ENCODE data around the gene PGAP6.
"Not testable (repeated sequence)": the region's sequence is repeated elsewhere in the genome, so short reads cannot be mapped to it uniquely, and the experiment has no call there.

PGAP6 gene

GRCh38 chr16:362702-362999 lies 19.1 kb downstream of the PGAP6 start:
- H3K4me1 ChIP-seq (ENCODE audit: control insufficient read depth, insufficient read depth, low read length); H3K27ac ChIP-seq (ENCODE audit: low read depth, low read length); H3K9me3 ChIP-seq (ENCODE audit: control insufficient read depth, insufficient read depth, low read depth, low read length); H3K4me3 ChIP-seq (ENCODE audit: low read depth, low read length); H3K27me3 ChIP-seq (ENCODE audit: control insufficient read depth, insufficient read depth, low read length); H3K9ac ChIP-seq (ENCODE audit: low read length): not testable (repeated sequence)
- H3K36me3 ChIP-seq (ENCODE audit: control insufficient read depth, insufficient read depth, low read length): peaks cover 13% of the 10 kb centered on the region

- Histone ChIP-seq H3K27ac (ENCODE audit: low read depth, low read length) (no peak overlapping the region), H3K4me1 (ENCODE audit: control insufficient read depth, insufficient read depth, low read length) (no peaks in the 10 kb centered on the region), H3K4me3 (ENCODE audit: low read depth, low read length) (no peak overlapping the region), H3K9ac (ENCODE audit: low read length) (no peak overlapping the region), H3K9me3 (ENCODE audit: control insufficient read depth, insufficient read depth, low read depth, low read length) (no peaks in the 10 kb centered on the region), H3K27me3 (ENCODE audit: control insufficient read depth, insufficient read depth, low read length) (no peaks in the 10 kb centered on the region), H3K36me3 (ENCODE audit: control insufficient read depth, insufficient read depth, low read length) (peaks cover 7% of the 10 kb centered on the region)
Observed at GRCh38 chr16:361872-362701, 19.7 kb downstream of the PGAP6 start.

- Histone ChIP-seq H3K9ac (ENCODE audit: low read length) (no peak overlapping the region), H3K4me3 (ENCODE audit: low read depth, low read length) (no peak overlapping the region), H3K27ac (ENCODE audit: low read depth, low read length) (no peak overlapping the region), H3K27me3 (ENCODE audit: control insufficient read depth, insufficient read depth, low read length) (no peaks in the 10 kb centered on the region), H3K4me1 (ENCODE audit: control insufficient read depth, insufficient read depth, low read length) (no peaks in the 10 kb centered on the region), H3K36me3 (ENCODE audit: control insufficient read depth, insufficient read depth, low read length) (peaks cover under 1% of the 10 kb centered on the region; the same call in 1 of the 2 replicates), H3K9me3 (ENCODE audit: control insufficient read depth, insufficient read depth, low read depth, low read length) (no peaks in the 10 kb centered on the region)
Observed at GRCh38 chr16:361341-361871, 20.4 kb downstream of the PGAP6 start.

- Histone ChIP-seq H3K27me3 (ENCODE audit: control insufficient read depth, insufficient read depth, low read length) (no peaks in the 10 kb centered on the region), H3K36me3 (ENCODE audit: control insufficient read depth, insufficient read depth, low read length) (no peaks in the 10 kb centered on the region), H3K4me1 (ENCODE audit: control insufficient read depth, insufficient read depth, low read length) (no peaks in the 10 kb centered on the region), H3K9ac (ENCODE audit: low read length) (no peak overlapping the region), H3K9me3 (ENCODE audit: control insufficient read depth, insufficient read depth, low read depth, low read length) (no peaks in the 10 kb centered on the region), H3K4me3 (ENCODE audit: low read depth, low read length) (no peak overlapping the region), H3K27ac (ENCODE audit: low read depth, low read length) (no peak overlapping the region)
Observed at GRCh38 chr16:360698-361336, 21.0 kb downstream of the PGAP6 start.

- no peaks in the 10 kb centered on the region for H3K27me3 ChIP-seq (ENCODE audit: control insufficient read depth, insufficient read depth, low read length)
- no peak overlapping the region for H3K4me3 ChIP-seq (ENCODE audit: low read depth, low read length)
- no peak overlapping the region for H3K27ac ChIP-seq (ENCODE audit: low read depth, low read length)
- H3K36me3 ChIP-seq (ENCODE audit: control insufficient read depth, insufficient read depth, low read length): no peaks in the 10 kb centered on the region
- H3K9me3 ChIP-seq (ENCODE audit: control insufficient read depth, insufficient read depth, low read depth, low read length): no peaks in the 10 kb centered on the region
- no peaks in the 10 kb centered on the region for H3K4me1 ChIP-seq (ENCODE audit: control insufficient read depth, insufficient read depth, low read length)
- no peak overlapping the region for H3K9ac ChIP-seq (ENCODE audit: low read length)
Observed at GRCh38 chr16:359871-360697, 21.7 kb downstream of the PGAP6 start.

GRCh38 chr16:359067-359763 lies 22.6 kb downstream of the PGAP6 start:
- H3K36me3 ChIP-seq (ENCODE audit: control insufficient read depth, insufficient read depth, low read length): no peaks in the 10 kb centered on the region
- no peak overlapping the region for H3K4me3 ChIP-seq (ENCODE audit: low read depth, low read length)
- no peak overlapping the region for H3K9ac ChIP-seq (ENCODE audit: low read length)
- H3K27ac ChIP-seq (ENCODE audit: low read depth, low read length): no peak overlapping the region
- H3K27me3 ChIP-seq (ENCODE audit: control insufficient read depth, insufficient read depth, low read length): no peaks in the 10 kb centered on the region
- no peaks in the 10 kb centered on the region for H3K9me3 ChIP-seq (ENCODE audit: control insufficient read depth, insufficient read depth, low read depth, low read length)
- no peaks in the 10 kb centered on the region for H3K4me1 ChIP-seq (ENCODE audit: control insufficient read depth, insufficient read depth, low read length)

GRCh38 chr16:356741-357140 lies 25.0 kb downstream of the PGAP6 start:
- no peak overlapping the region for H3K4me3 ChIP-seq (ENCODE audit: low read depth, low read length)
- no peaks in the 10 kb centered on the region for H3K9me3 ChIP-seq (ENCODE audit: control insufficient read depth, insufficient read depth, low read depth, low read length)
- H3K9ac ChIP-seq (ENCODE audit: low read length): no peak overlapping the region
- H3K27me3 ChIP-seq (ENCODE audit: control insufficient read depth, insufficient read depth, low read length): no peaks in the 10 kb centered on the region
- H3K4me1 ChIP-seq (ENCODE audit: control insufficient read depth, insufficient read depth, low read length): no peaks in the 10 kb centered on the region; the same call in 1 of the 2 replicates
- no peaks in the 10 kb centered on the region for H3K36me3 ChIP-seq (ENCODE audit: control insufficient read depth, insufficient read depth, low read length)
- no peak overlapping the region for H3K27ac ChIP-seq (ENCODE audit: low read depth, low read length)

GRCh38 chr16:354971-355461 lies 26.8 kb downstream of the PGAP6 start:
- Histone ChIP-seq H3K36me3 (ENCODE audit: control insufficient read depth, insufficient read depth, low read length) (peaks cover 7% of the 10 kb centered on the region; the same call in 1 of the 2 replicates), H3K4me1 (ENCODE audit: control insufficient read depth, insufficient read depth, low read length) (peaks cover 4% of the 10 kb centered on the region; the same call in 1 of the 2 replicates), H3K9me3 (ENCODE audit: control insufficient read depth, insufficient read depth, low read depth, low read length) (no peaks in the 10 kb centered on the region), H3K27ac (ENCODE audit: low read depth, low read length) (no peak overlapping the region), H3K9ac (ENCODE audit: low read length) (no peak overlapping the region), H3K4me3 (ENCODE audit: low read depth, low read length) (no peak overlapping the region), H3K27me3 (ENCODE audit: control insufficient read depth, insufficient read depth, low read length) (no peaks in the 10 kb centered on the region)

- Histone ChIP-seq H3K9me3 (ENCODE audit: control insufficient read depth, insufficient read depth, low read depth, low read length) (no peaks in the 10 kb centered on the region), H3K27ac (ENCODE audit: low read depth, low read length) (no peak overlapping the region), H3K9ac (ENCODE audit: low read length) (no peak overlapping the region), H3K4me1 (ENCODE audit: control insufficient read depth, insufficient read depth, low read length) (peaks cover 4% of the 10 kb centered on the region; the same call in 1 of the 2 replicates), H3K4me3 (ENCODE audit: low read depth, low read length) (no peak overlapping the region), H3K27me3 (ENCODE audit: control insufficient read depth, insufficient read depth, low read length) (no peaks in the 10 kb centered on the region), H3K36me3 (ENCODE audit: control insufficient read depth, insufficient read depth, low read length) (peaks cover 8% of the 10 kb centered on the region; the same call in 1 of the 2 replicates)
Observed at GRCh38 chr16:354291-354881, 27.4 kb downstream of the PGAP6 start.

Data from HUES6 (cell line).